HEK293T (cell line): Measurements from ENCODE around the gene FNDC4.

Experiments
- CTCF ChIA-PET: fragments of 350-600 bp; formaldehyde crosslinking; extraction: SDS; loops from one replicate; lab custom pipeline; 2021; ENCODE audit warnings: antibody characterized with exemption, inconsistent platforms; lab: Yijun Ruan, JAX
- POLR2A ChIA-PET: fragments of 350-600 bp; formaldehyde crosslinking; extraction: SDS; loops from one replicate; lab custom pipeline; 2020; ENCODE audit warnings: antibody characterized with exemption, inconsistent platforms; lab: Yijun Ruan, JAX
- DNase-seq: peaks from one replicate; pipeline ENCODE4 v3.0.0; 2012; ENCODE audit warnings: mixed read lengths; ENCODE audit errors: extremely low spot score
- FOXK2 ChIP-seq: fragments of 450-650 bp; IDR thresholded peaks from 2 replicates; pipeline ENCODE4 v1.6.1; 2016; ENCODE audit warnings: mild to moderate bottlenecking
- NFRKB ChIP-seq: fragments of 450-650 bp; IDR thresholded peaks from 2 replicates; pipeline ENCODE4 v1.6.1; 2016; ENCODE audit warnings: mild to moderate bottlenecking, moderate library complexity
- ZNF384 ChIP-seq: fragments of 450-650 bp; IDR thresholded peaks from 2 replicates; pipeline ENCODE4 v1.6.1; 2016

Gene FNDC4

DNA sequence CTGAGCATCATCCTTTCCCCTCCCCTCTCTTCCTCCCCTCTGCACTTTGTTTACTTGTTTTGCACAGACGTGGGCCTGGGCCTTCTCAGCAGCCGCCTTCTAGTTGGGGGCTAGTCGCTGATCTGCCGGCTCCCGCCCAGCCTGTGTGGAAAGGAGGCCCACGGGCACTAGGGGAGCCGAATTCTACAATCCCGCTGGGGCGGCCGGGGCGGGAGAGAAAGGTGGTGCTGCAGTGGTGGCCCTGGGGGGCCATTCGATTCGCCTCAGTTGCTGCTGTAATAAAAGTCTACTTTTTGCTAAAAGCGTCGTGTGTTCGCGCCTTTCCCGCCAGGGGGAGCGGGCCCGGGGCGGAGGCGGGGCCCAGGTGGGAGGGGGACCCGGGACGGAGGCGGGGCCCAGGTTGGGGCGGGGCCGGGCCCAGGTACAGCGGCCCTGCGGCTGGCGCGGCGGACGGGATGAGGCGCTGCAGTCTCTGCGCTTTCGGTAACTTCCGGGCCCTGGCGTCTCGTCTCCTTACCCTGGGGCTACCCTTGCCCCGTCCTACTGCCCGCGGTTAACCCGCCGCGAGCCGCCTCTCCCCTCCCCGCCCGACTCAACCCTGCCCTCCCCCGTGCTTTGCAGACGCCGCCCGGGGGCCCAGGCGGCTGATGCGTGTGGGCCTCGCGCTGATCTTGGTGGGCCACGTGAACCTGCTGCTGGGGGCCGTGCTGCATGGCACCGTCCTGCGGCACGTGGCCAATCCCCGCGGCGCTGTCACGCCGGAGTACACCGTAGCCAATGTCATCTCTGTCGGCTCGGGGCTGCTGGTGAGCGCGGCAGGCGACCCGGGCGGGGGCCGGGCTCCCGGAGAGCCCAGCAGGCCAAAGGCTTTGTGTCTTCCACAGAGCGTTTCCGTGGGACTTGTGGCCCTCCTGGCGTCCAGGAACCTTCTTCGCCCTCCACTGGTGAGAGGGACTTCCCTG, 52.8 kb downstream of the FNDC4 start, which contains the start of gene KRTCAP3:
Gene KRTCAP3, plus strand, starts transcription at position 424 of the 962 bp plus-strand sequence. Its CDS starts 32 bp downstream, at position 456.
- no peak for DNase-seq
- ChIA-PET POLR2A (no interaction called here), CTCF (no interaction called here)
- no peak for TF ChIP-seq ZNF384
- no peak for TF ChIP-seq NFRKB
- no peak for TF ChIP-seq FOXK2
